Measurements from ENCODE around the gene KCND3.

The KCND3 gene

DNA sequence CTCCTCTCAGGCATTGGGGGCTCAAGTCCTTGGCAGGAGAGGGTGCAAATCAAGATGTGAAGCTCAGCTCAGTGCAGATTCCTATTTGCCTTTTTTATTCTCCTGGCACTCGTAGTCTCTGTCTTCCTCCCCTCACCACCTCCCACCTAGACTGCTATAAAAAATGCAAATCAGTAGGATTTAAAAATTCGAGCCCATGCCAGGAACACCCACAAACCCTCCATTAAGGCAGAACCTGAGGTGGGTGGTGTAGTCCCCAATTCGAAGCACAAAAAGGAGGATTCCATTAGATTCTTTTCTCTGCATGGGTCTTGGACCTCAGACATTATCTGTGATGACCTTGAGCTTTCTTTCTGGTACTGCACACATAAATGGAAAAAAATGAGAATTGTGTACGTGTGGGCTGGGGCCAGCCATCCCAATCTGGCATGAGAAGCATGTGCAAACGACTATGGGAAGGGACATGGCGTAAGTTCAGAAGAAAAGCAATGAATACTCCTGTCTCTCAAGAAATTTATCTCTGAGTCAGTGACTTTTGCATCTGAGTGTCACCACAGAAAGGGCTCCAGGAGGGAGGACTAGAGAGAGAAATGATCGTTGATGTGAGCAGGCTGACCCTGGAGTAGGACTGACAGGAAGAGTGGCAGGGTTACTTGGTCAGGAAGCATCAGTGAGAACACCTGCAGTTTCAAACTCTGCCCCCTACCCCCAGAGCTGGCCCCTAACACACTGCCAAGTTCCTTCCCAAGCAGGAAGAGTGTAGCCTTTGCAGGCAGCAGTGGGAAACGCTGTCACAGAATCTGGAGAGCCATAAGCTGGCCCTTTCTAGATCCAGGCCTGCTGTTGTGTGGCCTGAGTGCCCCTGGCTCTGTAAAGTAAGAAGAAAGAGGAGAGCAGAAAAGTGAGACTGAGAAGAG is 252.0 kb downstream of the KCND3 start:
- DNase-seq, result no peak

DNA sequence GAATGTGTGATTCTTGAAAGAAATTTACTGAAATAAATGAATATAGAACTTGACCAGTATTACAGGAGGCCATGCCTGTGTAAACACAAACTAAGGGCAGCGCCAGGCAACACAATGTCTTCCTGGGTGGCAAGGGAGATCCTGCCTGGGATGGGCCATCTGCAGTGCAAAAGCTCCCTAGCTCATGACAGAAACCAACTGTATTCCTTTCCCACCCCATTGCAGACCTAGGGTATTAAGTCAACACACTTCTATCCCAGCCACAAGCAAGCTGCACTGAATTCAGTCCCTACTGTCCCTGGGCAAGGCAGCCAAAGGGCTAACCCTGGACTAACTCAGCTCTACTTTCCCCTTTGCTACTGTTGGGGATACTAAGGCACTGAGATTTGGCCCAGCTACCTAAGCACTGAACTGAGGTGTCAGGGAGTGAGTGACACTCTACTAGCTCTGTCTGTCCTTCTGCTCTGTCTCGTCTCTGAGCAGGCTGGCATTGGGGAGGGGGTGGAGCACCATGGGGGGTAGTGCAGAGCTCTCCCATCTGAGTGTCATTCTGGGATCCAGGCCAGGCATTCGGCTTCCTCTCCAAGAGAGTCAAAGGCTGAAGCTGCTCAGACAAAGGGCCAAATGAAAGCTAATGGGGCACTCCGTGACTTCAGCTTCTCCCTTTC is 252.8 kb downstream of the KCND3 start:
- no peak for DNase-seq

GRCh38 chr1:111735858-111736544 is 253.5 kb downstream of the KCND3 start:
- no peak for DNase-seq

DNA sequence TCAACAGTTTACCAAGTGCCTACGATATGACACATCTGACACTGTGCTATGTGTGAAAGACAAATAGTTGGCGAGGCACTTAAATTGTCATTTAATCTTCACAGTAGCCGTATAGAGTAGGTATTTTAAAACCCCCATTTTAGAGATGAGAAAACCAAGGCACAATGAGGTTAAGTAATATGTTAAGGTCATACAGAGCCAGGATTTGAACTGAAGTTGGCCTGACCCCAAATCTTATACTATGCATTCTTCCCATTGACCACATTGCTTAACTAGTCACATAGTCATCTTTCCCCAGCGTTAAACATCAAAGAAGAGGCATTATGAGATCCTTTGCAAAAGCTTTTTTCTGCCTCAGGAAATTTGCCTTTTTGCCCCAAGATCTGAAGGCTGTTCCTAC is 254.1 kb downstream of the KCND3 start:
- DNase-seq, result no peak

DNA sequence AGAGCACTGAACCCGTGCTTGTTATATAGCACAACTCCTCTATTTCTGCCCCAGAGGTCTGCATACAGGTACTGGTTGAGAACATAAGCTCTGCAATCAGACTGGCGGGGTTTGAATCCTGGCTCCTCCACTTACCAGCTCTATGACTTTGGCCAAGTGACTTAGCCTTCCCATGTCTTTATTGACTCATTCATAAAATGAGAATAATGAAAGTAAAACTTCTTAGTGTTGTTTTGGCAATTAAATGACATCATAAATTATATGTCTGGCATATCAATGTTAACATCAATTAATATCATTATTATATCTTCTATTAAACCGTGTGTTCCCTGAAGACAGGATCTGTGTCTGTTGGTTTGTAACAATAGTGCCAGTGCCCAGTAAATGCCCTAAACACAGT is 254.6 kb downstream of the KCND3 start:
- peak; percentile 50 for DNase-seq

DNA sequence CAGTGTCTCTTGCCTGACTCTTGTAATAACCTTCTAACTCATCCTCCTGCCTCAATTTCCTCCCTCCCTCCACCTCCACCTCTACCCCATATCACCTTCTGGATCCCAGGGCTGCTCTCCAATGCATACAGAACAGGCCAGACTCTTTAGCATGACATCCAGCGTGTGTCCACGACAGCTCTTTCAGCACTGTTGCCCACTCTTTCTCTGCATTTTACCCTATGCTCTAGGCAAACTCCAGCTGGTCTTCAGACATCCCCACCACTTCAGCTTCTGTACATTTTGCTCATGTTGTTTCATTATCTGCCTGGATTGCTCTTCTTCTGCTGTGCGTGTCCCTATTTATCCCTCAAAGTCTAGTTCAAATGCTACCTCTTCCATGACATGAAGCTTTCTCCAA is 255.0 kb downstream of the KCND3 start:
- DNase-seq, result no peak

- peak; percentile 68 for DNase-seq
Measured at GRCh38 chr1:111733992-111734341, 255.5 kb downstream of the KCND3 start.

DNA sequence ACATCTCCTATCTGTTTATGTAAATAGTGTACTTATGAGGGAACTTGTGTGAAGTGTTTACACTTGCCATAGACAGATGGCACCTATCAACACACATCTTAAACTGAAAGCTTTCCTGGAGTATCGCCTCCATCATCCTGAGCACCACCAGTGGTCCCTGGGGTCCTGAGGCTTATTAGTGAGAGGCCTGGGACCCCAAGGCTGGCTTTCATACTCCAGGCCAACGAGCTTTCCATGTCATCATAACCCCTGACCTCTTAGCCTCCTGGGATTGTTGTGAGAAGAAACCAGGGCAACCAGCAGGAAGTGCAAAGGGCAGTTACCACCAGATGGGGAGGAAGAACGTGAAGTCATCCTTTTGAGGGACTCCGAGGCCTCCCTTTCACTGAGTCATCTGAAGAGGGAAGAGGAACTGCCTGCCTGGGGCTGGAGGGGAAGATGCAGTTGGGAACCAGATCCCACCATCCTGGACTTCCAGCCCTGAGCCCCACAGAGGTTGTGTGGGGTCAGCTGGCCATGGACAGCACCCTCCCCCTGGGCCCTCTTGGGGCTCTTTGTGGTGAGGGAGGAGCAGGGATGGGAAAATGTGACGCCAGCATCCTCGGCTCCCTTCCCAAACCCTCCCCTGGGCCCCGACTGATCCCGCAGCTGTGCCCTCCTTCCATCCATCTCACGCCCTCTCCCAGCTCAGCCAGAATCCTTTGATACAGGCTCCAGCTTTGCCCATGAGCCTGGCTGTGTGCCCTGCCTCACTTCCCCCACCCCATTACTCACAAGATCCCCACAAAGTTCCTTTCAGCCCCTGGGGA is 256.1 kb downstream of the KCND3 start:
- DNase-seq, result peak; percentile 94

DNA sequence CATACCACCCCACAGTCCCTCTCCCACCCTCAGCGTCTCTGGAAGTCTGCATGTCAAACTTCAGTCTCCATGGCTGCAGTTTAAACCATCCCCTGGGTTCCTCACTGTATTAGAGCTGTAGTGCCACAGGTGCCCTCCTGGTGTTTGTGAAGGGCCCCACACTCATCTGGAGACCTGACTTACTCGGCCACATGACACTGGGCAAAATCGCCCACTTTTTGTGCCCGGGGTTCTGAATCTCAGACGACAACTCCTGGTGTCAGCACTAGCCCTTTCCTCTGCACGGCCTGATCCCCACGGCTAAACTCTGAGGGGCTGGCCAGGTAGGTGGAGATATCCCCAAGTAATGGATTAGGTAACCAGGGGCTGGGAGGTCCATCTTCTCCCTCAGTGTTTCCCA is 256.8 kb downstream of the KCND3 start:
- no peak for DNase-seq

DNA sequence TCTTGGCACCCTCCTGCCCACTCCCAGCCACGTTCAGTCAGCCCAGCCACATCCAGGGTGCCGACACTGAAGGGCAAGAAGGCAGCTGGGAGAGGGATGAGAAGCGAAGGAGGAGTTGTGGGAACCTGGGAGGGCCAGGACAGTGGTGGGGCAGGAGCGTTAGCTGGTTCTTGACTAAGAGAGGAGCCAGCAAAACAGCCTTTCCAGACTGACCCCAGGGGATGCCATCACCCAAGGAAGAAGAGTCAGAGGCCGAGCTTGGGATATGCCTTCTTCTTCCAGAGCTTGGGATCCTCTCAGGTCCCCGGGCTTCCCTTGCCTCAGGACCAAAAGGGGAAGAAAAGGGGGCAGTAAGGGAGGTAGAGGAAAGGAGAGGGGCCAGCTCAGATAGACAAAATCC is 257.5 kb downstream of the KCND3 start:
- DNase-seq, result no peak

DNA sequence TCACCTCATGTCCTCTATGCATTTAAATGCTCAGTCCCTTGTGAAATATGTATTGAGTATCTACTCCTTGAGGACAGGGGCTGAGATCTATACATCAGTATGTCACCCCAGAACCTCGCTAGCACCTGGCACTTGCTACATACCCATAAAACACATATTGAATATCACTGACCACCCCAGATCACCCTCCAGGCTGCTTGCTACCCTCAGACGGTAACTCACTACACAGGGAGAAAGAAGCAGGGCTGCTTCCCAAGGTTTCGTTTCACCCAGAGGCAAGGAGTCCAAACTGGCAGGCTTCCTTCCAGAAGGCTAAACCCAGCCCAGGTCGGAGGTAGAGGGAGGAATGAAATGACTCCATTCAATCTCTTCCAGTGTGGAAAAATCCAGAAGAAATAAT is 258.8 kb downstream of the KCND3 start:
- no peak for DNase-seq

- no peak for DNase-seq
Measured at GRCh38 chr1:111729946-111730681, 259.4 kb downstream of the KCND3 start.

DNA sequence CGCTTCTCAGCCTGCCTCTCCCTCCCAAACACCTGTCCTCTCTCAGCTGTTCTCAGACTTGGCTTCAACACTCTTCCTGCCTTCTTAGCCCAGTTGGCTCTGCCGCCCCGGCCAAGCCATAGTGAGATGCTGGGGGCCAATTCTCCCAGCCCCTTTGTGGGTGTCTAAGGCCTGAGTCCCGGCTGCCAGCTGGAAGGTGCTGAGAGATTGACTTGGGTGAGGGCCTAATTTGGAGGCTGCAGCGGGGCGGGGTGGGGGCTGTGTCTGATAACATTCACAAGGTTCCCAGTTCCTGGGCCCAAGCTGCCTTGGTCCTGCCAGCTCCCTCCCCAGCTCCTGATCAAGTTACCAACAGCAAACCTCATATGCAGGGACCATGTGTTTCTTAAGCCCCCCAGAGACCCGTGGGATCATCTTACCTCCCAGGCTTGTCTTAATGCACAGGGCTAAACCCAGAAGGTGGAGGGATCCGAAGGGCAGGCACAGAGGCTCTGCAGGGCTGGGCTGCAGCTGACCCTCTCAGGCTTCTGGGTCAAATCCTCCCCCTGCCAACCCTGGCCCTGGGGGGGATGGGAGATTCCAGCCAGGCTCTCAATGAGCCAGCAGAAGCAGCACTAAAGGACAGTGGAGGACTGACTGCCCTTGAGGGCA is 260.1 kb downstream of the KCND3 start:
- no peak for DNase-seq

DNA sequence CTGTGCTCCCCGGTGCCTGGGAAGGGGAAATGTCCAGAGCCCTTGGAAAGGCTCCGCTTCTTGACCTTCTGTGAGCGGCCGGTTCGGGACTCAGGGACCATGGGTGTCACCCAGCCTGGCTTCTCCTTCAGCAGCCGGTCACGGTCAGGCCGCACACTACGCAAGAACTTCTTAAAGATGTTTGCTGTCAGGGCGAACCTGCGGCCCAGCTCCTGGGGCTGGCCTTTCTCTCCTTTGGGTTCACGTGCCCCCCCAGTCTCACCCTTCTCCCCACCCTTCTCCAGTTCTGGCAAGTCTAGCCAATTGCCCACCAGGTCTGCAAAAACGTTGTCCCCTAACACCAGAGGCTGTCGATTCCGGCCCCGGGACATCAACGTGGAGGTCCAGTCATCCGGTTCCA is 262.4 kb downstream of the KCND3 start:
- no peak for DNase-seq

DNA sequence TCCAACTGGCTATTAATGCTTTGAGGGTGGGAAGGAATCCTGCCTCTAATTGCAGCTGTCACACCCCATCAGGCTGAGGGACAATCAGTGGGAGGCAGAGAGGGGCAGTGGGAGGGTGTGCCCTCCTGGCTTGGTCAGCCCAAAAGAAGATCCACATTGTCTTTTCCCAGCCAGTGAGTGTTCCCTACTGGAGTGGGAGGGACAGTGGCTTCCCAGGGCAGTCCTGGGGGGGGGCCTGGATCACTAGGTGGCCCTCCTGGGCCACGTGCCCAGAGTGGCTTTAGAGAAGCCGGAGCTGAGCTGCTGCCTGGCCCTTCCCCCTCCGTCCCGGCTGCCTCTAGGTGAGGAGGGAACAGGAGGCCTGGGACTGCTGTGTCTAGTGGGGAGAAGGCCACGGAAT is 264.3 kb downstream of the KCND3 start:
- DNase-seq, result no peak

- no peak for DNase-seq
Measured at GRCh38 chr1:111723871-111724270, 265.6 kb downstream of the KCND3 start.

DNA sequence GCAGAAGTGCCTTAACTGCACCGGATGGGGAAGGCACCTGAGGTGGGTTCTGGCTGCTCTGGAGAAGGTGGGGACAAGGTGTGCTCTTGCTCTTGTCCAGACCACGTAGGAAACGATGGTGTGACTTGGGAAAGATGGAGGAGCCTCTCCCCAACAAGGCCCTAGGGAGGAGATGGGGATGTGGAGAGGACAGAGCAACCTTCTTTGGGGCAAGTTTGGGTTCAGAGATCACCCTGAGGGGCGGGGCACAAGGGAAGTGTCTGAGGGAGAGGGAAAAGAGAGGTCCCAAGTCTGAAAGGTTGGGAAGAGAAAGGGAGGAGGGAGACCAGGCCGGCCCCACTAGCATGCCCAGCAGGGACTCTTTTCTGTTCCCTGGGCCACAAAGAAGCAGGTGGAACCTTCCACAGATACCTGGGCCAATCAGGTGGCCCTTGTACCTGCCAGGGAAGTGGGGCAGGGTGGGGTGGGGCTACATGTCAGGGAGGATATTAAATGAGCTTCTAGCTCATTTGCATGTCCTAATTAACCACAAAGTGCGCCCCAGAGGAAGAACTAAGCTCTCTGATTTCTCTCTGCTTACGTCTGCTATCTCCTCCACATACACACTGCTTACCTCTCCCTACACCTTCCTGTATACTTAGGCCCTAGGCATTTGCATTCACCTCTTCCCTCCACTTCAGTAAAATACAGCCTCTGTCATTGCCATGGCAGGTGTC is 266.2 kb downstream of the KCND3 start:
- DNase-seq, result no peak

DNA sequence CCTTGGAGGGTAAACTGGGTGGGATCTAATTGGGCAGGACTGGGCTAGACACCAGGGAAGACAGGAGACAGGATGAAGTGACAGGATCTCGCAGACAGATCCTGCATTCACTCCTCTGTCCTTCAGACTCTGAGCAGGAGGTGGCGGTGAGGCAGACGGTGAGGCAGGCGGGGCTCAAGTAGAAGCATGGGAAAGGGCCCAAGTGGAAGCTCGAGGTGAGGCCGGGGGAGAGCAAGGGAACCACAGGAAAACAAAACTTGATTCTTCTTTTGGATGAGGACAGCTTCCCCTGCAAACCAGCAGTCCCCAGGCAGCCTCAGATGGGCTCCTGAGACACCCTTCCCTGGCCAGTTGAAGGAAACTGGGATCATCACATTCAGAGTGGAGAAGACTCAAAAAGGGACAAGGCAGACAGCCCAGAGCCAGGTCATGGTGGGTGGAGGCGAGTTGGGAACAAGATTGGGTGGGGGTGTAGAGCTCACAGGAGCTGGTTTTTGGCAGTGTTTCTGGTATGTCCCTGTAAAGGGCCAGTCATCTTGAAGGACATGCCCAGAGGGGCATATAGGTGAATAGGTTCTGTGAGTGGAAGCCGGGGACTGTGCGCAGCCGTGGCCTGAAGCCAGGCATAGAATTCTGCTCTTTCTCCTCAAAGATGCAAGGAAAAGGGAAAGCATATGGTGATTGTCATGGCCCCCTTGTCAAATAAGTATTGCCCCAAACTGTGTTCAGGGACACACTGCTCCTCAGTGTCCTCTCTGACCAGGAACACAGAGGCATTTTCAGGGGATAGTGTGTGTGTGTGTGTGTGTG is 268.3 kb downstream of the KCND3 start:
- DNase-seq, result no peak
